Fibroblast of skin of right quadriceps (primary cell): ENCODE results near the gene USH2A.
A peak's percentile ranks its signal among the peaks of the same experiment; 100 is the strongest.

Experiments
- DNase-seq: peaks from one replicate; pipeline ENCODE4 v3.0.0-alpha.2; 2013

Gene USH2A

GRCh38 chr1:215669806-215670491 lies 753.3 kb downstream of the USH2A start:
- DNase-seq, result no peak

GRCh38 chr1:215667761-215668160 lies 755.5 kb downstream of the USH2A start:
- DNase-seq, result no peak

DNA sequence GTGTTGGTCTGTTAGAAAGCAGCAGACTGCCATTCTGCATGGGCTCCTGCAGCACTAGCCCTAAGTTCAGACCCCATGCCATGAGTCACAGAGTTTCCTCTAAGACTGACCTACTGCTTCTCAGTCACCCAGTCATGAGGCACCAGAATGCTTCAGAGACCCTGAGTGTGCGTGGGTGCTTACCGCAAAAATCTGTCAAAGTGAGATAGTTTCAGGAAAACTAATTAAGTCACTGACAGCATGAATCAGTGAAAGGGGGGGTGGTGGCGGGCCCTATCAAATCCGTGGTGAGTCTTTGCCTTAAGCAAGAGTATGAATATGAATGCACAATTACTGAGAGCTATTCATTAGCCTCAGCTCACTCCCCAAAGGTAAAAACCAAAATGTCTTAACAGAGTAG lies 758.0 kb downstream of the USH2A start:
- DNase-seq, result peak; percentile 69

DNA sequence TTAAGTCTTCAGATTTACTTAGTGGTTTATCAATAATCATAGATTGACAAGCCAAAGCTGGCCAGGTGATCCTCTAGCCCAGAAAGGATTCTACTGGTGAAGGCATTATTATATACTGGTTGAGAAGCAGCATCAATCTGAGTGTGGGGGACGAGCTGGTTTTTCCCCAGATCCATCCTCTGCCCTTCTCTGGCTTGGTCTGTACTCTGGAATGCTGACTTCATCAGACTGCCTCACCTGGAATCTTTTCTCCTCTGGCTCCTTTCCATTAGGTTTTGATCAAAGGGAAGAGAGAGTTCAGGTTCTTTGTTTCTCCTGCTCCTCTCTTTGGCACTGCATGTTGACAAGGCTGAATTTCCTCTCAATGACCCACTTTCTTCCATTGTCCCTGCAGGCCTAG lies 762.2 kb downstream of the USH2A start:
- no peak for DNase-seq

- DNase-seq, result no peak
Observed at GRCh38 chr1:215660259-215660658, 763.0 kb downstream of the USH2A start.

DNA sequence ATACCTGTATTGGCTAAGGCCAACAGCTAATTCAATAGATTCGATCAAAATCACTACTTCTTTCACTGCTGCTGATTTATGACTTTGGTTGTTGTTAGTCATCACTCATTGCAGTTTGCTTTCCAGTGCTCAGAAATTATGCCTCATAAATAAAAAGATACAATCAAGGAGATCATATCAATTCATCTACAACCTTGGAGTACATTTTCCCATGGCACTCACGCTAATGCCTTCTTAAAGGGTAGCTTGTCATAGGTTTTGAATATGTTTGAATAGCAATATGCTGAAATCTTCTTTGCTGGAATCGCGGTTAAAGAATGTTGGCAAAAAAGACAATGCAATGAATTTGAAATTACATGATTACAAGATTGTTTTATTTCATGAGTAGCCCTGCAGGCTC lies 766.2 kb downstream of the USH2A start:
- no peak for DNase-seq

- no peak for DNase-seq
Observed at GRCh38 chr1:215652371-215652770, 770.9 kb downstream of the USH2A start.

DNA sequence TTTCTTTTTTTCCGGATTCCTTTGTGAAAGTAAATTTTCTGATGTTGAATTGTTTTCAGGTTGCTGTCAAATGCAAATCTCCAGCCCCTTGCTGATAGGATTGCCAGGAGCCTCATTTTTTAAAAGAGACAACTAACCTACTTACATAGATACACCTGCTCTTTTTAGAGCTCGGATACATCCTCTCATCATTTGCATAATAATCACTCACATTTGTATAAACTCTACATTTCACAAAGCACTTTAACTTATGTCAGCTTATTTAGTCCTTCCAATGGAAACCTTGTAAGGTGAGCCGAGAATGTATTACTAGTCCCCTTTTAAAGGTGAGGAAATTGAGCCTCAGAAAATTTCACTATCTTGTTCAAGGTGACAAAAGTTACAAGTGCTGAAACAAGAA lies 771.4 kb downstream of the USH2A start:
- DNase-seq, result no peak

GRCh38 chr1:215650446-215651149 lies 772.6 kb downstream of the USH2A start:
- no peak for DNase-seq

DNA sequence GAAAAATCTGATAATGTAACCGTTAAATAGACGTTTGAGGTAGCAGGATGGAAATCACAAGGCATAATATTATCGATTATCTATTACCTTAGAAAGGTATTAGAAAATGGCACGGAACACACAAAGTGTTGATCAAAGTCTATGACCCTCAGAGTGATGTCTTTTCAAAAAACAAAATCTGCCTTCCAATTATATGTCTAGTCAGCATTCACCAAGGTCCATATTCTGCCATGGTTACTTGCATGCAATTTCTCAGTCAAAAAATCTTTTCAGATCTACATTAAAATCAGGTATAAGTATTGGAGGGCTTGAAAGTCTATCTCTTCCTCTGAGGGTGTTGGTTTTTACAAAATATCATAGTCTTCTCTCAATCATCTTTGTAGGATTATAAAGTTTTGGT lies 774.3 kb downstream of the USH2A start:
- no peak for DNase-seq

DNA sequence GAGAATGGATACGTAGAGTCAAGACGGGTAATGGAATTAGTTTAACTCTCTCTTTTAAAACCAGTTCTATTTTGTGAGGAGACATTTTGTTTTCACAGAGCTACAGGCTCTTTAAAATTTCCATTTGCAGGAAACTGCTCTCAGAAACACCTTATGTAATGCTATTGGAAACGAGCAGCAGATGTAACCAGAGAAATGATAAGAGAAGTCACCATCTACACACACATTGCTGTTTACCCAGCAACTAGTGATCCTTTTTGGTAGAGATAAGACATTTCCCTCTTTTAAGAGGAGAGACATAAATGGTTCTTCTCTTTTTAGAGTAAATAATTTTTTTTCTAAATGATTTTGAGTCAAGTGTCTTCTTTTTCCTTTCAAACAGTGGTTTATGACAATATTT lies 775.5 kb downstream of the USH2A start:
- no peak for DNase-seq

DNA sequence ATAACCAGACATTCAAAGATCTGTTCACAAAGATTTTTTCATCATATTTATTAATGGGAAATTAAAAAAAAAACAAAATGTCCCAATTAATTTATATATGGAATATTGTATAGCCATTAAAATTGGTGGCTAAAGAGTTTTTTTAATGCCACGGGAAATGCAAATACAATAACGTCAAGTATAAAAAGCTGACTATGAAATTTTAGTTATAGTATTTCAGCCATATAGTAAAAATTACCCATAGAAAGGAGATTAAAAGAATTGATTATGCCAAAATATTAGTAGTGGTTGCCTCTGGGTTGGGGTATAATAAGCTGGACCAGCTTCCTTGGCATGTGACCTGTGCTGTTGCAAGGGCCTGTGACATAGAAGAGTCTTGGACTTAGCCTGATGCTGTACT lies 777.4 kb downstream of the USH2A start:
- DNase-seq, result no peak

- DNase-seq, result no peak
Observed at GRCh38 chr1:215645182-215645581, 778.1 kb downstream of the USH2A start.

- no peak for DNase-seq
Observed at GRCh38 chr1:215643592-215644321, 779.5 kb downstream of the USH2A start.

- DNase-seq, result no peak
Observed at GRCh38 chr1:215640429-215641148, 782.7 kb downstream of the USH2A start.

- DNase-seq, result peak; percentile 40
Observed at GRCh38 chr1:215637041-215637573, 786.1 kb downstream of the USH2A start.

DNA sequence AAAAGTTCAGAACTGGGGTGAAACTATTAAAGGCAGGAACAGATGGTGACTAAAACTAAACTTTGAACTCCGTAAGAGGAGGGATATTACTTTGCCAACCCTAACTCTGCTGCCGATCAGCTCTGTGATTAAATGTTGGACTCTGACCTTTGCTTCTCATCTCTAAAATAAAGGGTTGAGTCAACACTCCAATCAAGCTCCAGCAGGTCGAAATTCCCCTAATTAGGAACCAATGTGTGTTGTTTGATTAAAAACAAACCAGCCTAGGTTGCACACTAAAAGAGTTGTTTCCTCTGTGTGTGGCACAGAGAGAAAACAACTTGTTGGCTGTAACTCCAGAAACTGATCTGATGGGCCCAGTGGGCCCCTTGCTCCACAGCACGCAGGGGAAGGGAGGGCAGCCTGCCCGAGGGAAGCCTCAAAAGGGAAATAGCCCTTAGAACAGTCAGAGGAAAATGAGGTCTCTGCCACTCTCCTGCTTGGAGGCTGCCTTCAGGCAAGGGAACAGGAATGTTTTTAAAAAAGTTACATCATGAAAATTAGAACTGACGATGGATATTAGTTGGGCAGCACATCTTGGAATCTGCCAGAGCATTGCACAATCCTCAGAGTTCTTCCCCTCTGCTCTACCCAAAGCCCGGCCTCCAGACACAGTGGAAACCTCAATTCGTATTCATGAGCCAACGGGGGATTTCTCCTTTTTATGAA lies 786.8 kb downstream of the USH2A start:
- peak; percentile 48 for DNase-seq

- DNase-seq, result no peak
Observed at GRCh38 chr1:215635827-215636226, 787.4 kb downstream of the USH2A start.

DNA sequence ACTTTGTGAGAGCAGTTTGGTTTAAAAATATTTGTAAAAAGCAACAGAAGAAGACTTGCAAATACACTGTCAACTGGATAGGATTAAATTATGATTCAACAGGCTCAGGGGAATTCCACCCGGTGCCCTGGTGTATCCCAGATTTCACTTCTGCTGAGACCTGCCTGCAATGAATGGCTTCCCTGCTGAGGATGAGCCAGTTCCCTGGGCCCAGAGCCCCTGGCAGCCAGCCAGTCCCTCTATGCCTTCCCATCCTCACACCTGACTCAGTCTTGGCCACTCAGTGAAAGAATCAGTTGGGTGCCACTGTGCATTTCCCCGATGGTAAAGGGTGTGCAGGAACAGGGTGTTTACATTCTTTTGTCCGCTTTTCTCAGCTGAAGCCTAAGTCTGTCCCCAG lies 791.8 kb downstream of the USH2A start:
- DNase-seq, result peak; percentile 38

DNA sequence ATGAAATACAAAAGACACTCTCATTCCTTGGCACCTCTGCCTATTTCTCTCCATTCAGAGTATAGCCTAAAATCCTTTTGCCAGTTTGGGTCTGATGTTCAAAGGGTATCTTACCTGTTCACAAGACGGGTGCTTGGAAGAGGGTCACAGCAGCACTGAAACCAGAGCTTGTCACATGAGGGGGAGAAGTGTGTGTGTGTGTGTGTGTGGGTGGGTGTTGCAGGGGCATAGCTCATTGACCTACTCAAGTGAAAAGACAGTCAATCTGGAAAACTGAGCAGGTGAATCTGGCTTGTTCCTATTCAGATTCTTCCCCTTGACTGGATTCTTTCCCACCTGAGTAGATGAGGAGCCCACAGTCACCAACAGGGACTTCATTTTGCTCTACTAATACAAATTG lies 792.2 kb downstream of the USH2A start:
- no peak for DNase-seq

DNA sequence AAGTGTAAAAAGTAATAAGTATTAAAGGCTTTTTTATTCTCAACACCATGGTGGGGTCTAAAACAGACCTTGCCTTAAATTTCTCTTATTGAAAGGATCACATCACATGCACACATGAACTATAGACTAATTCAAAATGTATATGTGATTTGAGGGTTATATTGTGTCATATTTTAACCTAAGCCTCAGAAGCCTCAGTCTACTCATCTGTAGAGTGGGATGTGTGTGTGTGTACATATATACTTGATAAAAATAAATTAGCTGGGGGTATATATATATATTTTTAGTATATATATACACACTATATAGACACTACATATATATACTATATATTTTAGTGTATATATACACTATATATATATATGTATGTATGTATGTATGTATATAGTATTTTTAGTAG lies 797.3 kb downstream of the USH2A start:
- DNase-seq, result no peak

GRCh38 chr1:215623162-215623561 lies 800.1 kb downstream of the USH2A start:
- no peak for DNase-seq
